Ishikawa (cell line): ENCODE data around the gene ENPP1.

ENCODE experiments used
- CEBPB ChIP-seq: IDR thresholded peaks from 2 replicates; pipeline ENCODE4 v1.6.1; 2012
- CREB1 ChIP-seq: IDR thresholded peaks from 2 replicates; pipeline ENCODE4 v1.6.1; 2012; ENCODE audit warnings: low read depth
- EGR1 ChIP-seq: IDR thresholded peaks from 2 replicates; pipeline ENCODE4 v1.6.1; 2012
- EP300 ChIP-seq: IDR thresholded peaks from 2 replicates; pipeline ENCODE4 v1.6.1; 2012; ENCODE audit warnings: borderline replicate concordance
- FOXM1 ChIP-seq: IDR thresholded peaks from 2 replicates; pipeline ENCODE4 v1.6.1; 2012; ENCODE audit warnings: low read depth, borderline replicate concordance
- MAX ChIP-seq: IDR thresholded peaks from 2 replicates; pipeline ENCODE4 v1.6.1; 2012
- NFIC ChIP-seq: IDR thresholded peaks from 2 replicates; pipeline ENCODE4 v1.6.1; 2012
- RAD21 ChIP-seq: IDR thresholded peaks from 2 replicates; pipeline ENCODE4 v1.6.1; 2012; ENCODE audit warnings: low read depth
- REST ChIP-seq: IDR thresholded peaks from 2 replicates; pipeline ENCODE4 v1.6.1; 2012; ENCODE audit warnings: low read depth, mild to moderate bottlenecking
- TAF1 ChIP-seq: IDR thresholded peaks from 2 replicates; pipeline ENCODE4 v1.6.1; 2012; ENCODE audit warnings: low read depth, mild to moderate bottlenecking
- TCF12 ChIP-seq: IDR thresholded peaks from 2 replicates; pipeline ENCODE4 v1.6.1; 2012; ENCODE audit warnings: low read depth
- TEAD4 ChIP-seq: IDR thresholded peaks from 2 replicates; pipeline ENCODE4 v1.6.1; 2012
- USF1 ChIP-seq: IDR thresholded peaks from 2 replicates; pipeline ENCODE4 v1.6.1; 2012
- YY1 ChIP-seq: IDR thresholded peaks from 2 replicates; pipeline ENCODE4 v1.6.1; 2012; ENCODE audit warnings: low read depth
- ZBTB7A ChIP-seq: IDR thresholded peaks from 2 replicates; pipeline ENCODE4 v1.6.1; 2012; ENCODE audit warnings: low read depth

The ENPP1 gene

DNA sequence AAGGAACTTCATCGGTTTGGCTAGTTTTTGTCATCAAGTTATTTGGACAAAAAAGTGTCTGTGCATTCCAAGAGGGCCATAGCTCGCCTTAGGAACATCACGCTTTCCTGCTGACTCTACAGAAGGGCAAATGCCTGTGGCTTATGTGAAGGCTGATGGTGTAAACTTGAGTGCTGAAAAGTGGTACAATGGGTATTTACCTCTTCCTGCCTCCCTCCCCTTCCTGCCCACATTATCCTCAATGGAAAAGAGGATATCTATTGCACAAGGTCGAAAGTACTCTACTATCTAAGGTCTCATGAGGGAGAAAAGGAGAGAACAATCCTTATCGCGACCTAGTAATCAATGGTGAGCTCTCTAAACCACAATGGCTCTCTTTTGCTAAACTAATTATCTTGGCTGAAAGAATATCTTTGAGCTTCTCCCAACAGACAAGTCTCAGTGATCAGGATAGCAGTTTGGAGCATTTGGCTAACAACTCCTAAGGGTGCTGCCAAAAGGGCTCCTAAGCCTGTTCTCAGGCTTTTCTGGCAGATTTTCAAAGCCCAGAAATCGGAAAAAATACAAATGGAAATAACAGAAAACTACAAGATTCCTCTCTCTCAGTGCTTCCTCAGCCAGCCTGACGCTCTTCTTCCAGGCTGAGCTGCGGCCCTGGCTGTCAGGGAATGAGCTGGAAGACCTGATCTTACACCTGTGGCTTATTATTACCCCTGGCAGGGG, 42.6 kb upstream of the ENPP1 start:
- TF ChIP-seq TAF1 (no peak), NFIC (no peak), REST (no peak), CEBPB (no peak), USF1 (no peak), RAD21 (no peak), FOXM1 (no peak), TEAD4 (no peak), CREB1 (no peak), EGR1 (no peak), EP300 (no peak), MAX (no peak), TCF12 (no peak), ZBTB7A (no peak), YY1 (no peak)

DNA sequence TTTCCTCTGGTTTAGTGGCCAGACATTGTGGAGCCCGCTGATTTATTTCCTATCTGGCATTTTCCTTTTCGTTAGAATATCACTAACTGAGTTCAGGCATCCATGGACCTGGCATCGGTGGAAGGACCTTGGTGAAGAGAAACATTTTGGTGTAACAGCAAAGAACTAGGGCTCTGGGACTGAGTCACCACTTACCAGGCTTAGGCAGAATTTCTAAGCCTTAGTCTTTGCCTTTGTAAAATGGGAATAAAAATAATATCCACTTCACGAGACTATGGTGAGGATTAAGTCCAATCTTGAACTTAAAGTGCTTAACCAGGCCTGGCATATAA, 42.0 kb upstream of the ENPP1 start:
- TF ChIP-seq ZBTB7A (no peak), CREB1 (no peak), RAD21 (no peak), MAX (no peak), TEAD4 (no peak), TAF1 (no peak)

- TF ChIP-seq USF1 (no peak), ZBTB7A (no peak), MAX (no peak), EP300 (no peak), EGR1 (no peak), FOXM1 (no peak), CREB1 (no peak), CEBPB (no peak), YY1 (no peak), RAD21 (no peak), REST (no peak), TAF1 (no peak)
These were observed 41.2 kb upstream of the ENPP1 start for GRCh38 chr6:131766631-131767030.

GRCh38 chr6:131768964-131769363, 38.9 kb upstream of the ENPP1 start:
- TF ChIP-seq YY1 (no peak), NFIC (no peak), ZBTB7A (no peak), REST (no peak), RAD21 (no peak), CREB1 (no peak), USF1 (no peak), EGR1 (no peak), TCF12 (no peak), CEBPB (no peak), FOXM1 (no peak), EP300 (no peak), TAF1 (no peak), MAX (no peak)
